Measurements from ENCODE around the gene MTUS2.

- no peak for TF ChIP-seq POLR2A (IDR thresholded peaks at IDR 0.05)
- TF ChIP-seq, protein P1, sequence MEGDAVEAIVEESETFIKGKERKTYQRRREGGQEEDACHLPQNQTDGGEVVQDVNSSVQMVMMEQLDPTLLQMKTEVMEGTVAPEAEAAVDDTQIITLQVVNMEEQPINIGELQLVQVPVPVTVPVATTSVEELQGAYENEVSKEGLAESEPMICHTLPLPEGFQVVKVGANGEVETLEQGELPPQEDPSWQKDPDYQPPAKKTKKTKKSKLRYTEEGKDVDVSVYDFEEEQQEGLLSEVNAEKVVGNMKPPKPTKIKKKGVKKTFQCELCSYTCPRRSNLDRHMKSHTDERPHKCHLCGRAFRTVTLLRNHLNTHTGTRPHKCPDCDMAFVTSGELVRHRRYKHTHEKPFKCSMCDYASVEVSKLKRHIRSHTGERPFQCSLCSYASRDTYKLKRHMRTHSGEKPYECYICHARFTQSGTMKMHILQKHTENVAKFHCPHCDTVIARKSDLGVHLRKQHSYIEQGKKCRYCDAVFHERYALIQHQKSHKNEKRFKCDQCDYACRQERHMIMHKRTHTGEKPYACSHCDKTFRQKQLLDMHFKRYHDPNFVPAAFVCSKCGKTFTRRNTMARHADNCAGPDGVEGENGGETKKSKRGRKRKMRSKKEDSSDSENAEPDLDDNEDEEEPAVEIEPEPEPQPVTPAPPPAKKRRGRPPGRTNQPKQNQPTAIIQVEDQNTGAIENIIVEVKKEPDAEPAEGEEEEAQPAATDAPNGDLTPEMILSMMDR (IDR thresholded peaks at IDR 0.05), result no peak
Measured at GRCh38 chr13:29471551-29471950, 651.4 kb downstream of the MTUS2 start.

Measured in body of pancreas (tissue), 4 donors.